Stimulated activated memory B cell treated with anti-CD40 and anti-IgM and Interleukin-4, amounts not matched to agents 10 μg/mL and 1 μg/mL and 100 μg/mL, for 72 hours (primary cell): ENCODE data around the gene PPFIA4.

Source experiments
- ATAC-seq: fragments of 150-1000 bp; cut with Tn5 transposase; 2 replicates; pipeline ENCODE4 v1.10.0; 2021
- H3K27ac Mint-ChIP-seq: one replicate; pipeline ENCODE4 v1.8.0; 2022; ENCODE audit warnings: mild to moderate bottlenecking, mixed read lengths
- H3K27me3 Mint-ChIP-seq: one replicate; pipeline ENCODE4 v1.8.0; 2022; ENCODE audit warnings: mixed read lengths
- H3K36me3 Mint-ChIP-seq: one replicate; pipeline ENCODE4 v1.8.0; 2022; ENCODE audit warnings: mixed read lengths
- H3K4me1 Mint-ChIP-seq: one replicate; pipeline ENCODE4 v1.8.0; 2022; ENCODE audit warnings: mixed read lengths
- H3K4me3 Mint-ChIP-seq: one replicate; pipeline ENCODE4 v1.8.0; 2022; ENCODE audit warnings: mild to moderate bottlenecking, moderate library complexity, mixed read lengths
- H3K9me3 Mint-ChIP-seq: one replicate; pipeline ENCODE4 v1.8.0; 2022; ENCODE audit warnings: mixed read lengths

PPFIA4 gene

DNA sequence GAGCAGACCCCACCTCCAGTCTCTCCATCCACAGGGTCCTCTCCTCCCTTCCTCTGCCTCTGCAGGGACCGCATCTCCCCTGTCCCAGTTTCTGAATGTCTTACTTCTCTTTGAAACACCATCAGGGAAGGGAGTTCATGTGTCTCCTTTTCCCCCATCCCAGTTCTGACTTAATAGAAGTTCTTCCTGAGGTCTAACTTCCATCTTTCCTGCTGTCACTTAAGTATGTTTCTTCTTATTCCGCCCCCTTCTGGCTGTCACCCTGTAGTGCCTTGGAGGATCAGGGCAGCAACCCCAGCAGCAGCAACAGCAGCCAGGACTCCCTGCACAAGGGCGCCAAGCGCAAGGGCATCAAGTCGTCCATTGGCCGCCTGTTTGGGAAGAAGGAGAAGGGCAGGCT is 30.2 kb downstream of the PPFIA4 start:
- no peaks in the 10 kb centered on the region for H3K36me3 Mint-ChIP-seq
- H3K9me3 Mint-ChIP-seq, result no peaks in the 10 kb centered on the region
- H3K4me1 Mint-ChIP-seq, result no peaks in the 10 kb centered on the region
- ATAC-seq, result no peak
- no peak overlapping the region for H3K27ac Mint-ChIP-seq
- H3K4me3 Mint-ChIP-seq, result no peak overlapping the region
- H3K27me3 Mint-ChIP-seq, result peaks cover 60% of the 10 kb centered on the region

DNA sequence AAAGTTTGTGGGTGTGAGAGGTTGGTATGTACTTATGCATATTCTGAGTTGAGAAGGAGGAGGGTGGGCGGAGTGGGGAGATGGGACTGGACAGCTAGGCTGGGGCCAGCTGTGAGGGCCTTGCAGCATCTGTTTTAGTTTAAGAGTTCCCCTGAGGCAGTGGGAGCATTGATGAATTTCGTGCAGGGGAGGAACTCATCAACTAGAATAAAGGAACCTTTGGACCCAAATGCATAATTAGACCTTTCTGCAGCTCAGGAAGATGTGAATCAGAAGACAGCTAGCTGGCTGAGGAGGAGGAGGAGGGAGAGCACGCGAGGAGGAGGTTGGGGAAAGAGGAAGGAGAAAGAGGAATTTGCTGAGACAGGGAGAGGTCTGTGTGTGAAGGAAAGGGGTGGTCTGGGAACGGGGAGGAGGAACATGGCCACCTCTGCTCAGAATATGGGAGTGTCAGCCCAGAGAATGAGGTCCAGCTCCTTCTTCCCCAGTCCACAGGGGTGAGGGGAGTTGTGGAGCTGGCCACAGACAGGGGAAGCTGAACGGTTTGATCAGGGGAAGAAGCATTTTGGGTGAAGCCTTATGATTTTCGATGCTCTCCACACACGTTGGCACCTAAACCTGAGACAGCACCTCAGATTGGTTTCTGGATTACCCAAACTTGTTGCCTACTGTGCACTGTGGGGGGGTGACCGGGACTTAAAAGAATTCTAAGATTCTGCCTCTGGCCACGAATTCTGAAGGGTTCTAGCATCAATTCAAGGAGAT is 31.8 kb downstream of the PPFIA4 start:
- H3K36me3 Mint-ChIP-seq, result no peaks in the 10 kb centered on the region
- no peaks in the 10 kb centered on the region for H3K9me3 Mint-ChIP-seq
- no peak overlapping the region for H3K27ac Mint-ChIP-seq
- no peak for ATAC-seq
- no peak overlapping the region for H3K4me3 Mint-ChIP-seq
- peaks cover 54% of the 10 kb centered on the region for H3K27me3 Mint-ChIP-seq
- no peaks in the 10 kb centered on the region for H3K4me1 Mint-ChIP-seq

DNA sequence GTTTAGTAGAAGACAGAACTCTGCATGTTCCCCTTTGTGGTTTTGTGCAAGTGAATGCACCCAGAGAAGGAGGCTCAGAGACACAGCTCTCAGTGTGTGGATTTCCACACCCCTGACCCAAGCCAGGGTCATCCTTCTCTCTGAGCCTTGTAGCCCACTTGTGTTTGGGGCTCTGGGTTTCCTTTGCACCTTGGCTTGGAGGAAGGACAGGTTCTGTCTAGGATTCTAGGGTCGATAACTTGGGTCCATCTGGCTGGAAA is 32.3 kb downstream of the PPFIA4 start:
- no peak overlapping the region for H3K27ac Mint-ChIP-seq
- H3K4me3 Mint-ChIP-seq, result no peak overlapping the region
- H3K36me3 Mint-ChIP-seq, result no peaks in the 10 kb centered on the region
- no peaks in the 10 kb centered on the region for H3K9me3 Mint-ChIP-seq
- H3K27me3 Mint-ChIP-seq, result peaks cover 54% of the 10 kb centered on the region
- ATAC-seq, result no peak
- H3K4me1 Mint-ChIP-seq, result no peaks in the 10 kb centered on the region

DNA sequence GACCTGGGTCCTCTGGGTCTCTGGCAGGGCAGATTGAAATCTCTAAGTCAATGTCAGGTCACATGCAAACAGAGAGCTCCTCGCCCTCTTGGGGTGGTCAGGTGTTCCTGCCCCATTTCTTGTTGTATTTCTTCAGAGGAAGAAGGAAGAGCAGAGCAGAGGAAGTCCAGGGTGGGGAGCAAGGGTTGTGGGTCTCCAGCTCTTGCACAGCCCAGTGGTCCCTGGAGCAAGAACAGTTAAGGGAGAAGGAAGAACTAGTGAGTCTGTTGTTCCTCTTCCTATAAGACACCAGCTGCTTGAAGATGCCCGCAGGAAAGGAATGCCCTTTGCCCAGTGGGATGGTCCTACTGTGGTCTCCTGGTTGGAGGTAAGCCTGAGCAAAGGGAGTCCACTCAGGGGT is 33.2 kb downstream of the PPFIA4 start:
- Mint-ChIP-seq H3K27me3 (peaks cover 54% of the 10 kb centered on the region), H3K4me3 (no peak overlapping the region), H3K27ac (no peak overlapping the region)

DNA sequence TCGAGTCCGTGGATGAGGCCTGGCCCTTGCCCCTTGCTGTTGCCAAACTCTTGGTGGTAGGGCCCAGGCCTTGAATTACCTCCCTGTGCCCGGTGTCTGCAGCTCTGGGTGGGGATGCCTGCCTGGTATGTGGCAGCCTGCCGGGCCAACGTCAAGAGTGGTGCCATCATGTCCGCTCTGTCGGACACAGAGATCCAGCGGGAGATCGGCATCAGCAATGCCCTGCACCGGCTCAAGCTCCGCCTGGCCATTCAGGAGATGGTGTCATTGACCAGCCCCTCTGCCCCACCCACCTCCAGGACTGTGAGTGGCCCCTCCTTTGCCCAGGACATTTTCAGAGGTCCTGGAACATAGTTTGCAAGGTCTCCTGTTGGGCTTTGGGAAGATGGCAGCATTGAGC is 33.8 kb downstream of the PPFIA4 start:
- H3K4me3 Mint-ChIP-seq, result no peak overlapping the region
- ATAC-seq, result no peak
- no peaks in the 10 kb centered on the region for H3K9me3 Mint-ChIP-seq
- no peak overlapping the region for H3K27ac Mint-ChIP-seq
- peaks cover 54% of the 10 kb centered on the region for H3K27me3 Mint-ChIP-seq
- no peaks in the 10 kb centered on the region for H3K4me1 Mint-ChIP-seq
- H3K36me3 Mint-ChIP-seq, result no peaks in the 10 kb centered on the region

More for the DNA sequence above, 33.2 kb downstream of the PPFIA4 start:
- H3K36me3 Mint-ChIP-seq, result no peaks in the 10 kb centered on the region
- ATAC-seq, result no peak
- no peaks in the 10 kb centered on the region for H3K9me3 Mint-ChIP-seq
- no peaks in the 10 kb centered on the region for H3K4me1 Mint-ChIP-seq

DNA sequence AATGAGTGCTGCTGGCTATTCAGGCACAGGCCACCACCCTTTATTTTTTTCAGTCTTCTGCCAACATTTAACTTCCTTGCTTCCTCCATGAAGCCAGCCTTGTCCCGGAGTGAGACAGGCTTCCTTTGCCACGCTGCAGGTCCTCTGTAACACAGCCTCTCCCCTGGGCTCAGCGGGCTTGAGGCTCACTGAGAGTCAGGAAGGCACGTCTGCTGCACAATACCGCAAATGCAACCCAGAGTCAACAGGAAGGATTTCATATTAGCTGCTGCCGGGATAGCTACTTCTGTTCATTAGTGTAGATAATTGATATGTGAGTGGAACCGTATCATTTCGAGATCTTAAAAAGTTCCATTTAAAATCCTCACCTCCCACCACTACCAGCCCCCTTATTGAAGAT is 37.0 kb downstream of the PPFIA4 start:
- Mint-ChIP-seq H3K9me3 (no peaks in the 10 kb centered on the region), H3K36me3 (no peaks in the 10 kb centered on the region), H3K4me3 (no peak overlapping the region), H3K27me3 (peaks cover 37% of the 10 kb centered on the region), H3K4me1 (no peaks in the 10 kb centered on the region), H3K27ac (no peak overlapping the region)
- no peak for ATAC-seq

DNA sequence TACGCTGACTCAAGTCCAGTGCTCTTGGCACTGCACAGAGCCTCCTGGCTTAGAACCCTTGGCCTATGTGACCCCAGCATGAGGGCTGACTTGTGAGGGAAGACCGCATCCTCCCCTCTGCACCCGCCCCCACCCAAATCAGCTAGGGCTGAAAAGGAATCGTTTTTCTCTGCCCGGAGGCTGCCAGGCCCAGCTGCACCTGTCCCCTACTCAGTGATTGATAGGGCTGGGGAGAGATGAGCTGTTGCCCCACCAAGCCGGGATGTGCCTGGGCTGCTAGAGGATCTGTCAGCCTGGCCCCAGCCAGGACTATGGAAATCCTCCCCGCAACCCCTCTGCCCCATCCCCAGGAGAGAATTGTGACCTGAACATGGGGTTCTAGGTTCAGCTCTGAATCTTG is 38.9 kb downstream of the PPFIA4 start:
- ATAC-seq, result no peak
- no peaks in the 10 kb centered on the region for H3K36me3 Mint-ChIP-seq
- no peaks in the 10 kb centered on the region for H3K9me3 Mint-ChIP-seq

DNA sequence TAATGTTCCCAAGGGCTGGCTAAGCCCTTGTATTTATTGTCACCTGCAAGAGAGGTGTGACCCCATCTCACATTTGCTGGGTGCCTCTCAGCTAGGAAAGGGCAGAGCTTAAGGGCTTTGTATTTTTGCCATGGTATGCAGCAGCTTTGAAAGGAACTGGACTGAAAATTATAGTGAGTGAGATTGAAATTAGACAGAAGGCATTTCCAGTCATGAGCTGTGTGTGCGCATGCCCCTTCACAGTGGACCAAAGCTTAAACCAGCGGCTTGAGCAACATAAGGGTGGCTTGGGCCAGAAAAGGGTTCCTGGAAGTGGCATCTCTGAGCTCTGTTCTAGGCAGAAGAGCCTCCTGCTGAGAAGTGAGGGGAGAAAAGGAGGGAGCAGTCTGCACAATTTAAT is 39.7 kb downstream of the PPFIA4 start:
- H3K27me3 Mint-ChIP-seq, result peaks cover 26% of the 10 kb centered on the region
- H3K36me3 Mint-ChIP-seq, result no peaks in the 10 kb centered on the region
- no peaks in the 10 kb centered on the region for H3K9me3 Mint-ChIP-seq
- no peak for ATAC-seq
- no peak overlapping the region for H3K4me3 Mint-ChIP-seq
- H3K4me1 Mint-ChIP-seq, result peaks cover 11% of the 10 kb centered on the region
- H3K27ac Mint-ChIP-seq, result no peak overlapping the region

More for the DNA sequence above, 38.9 kb downstream of the PPFIA4 start:
- Mint-ChIP-seq H3K27ac (no peak overlapping the region), H3K4me1 (peaks cover 11% of the 10 kb centered on the region), H3K4me3 (no peak overlapping the region), H3K27me3 (peaks cover 34% of the 10 kb centered on the region)

DNA sequence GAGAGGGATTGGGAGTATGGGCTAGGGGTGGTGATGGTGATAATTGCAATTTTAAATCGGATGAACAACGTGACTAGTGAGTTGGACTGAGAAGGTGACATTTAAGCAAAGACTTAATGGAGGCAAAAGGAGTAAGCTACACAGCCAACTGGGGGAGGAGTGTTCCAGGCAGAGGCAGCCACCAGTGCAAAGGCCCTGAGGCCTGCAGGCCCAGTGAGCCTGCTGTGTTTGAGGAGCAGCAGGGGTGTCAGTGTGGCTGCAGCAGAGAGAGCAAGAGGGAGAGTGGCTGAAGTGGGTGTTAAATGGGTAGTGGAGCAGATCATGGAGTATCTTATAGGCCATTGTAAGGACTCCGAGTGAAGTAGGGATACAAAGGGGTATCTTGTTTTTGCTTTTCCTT is 40.7 kb downstream of the PPFIA4 start:
- Mint-ChIP-seq H3K36me3 (no peaks in the 10 kb centered on the region), H3K9me3 (no peaks in the 10 kb centered on the region), H3K4me1 (peaks cover 11% of the 10 kb centered on the region), H3K27me3 (peaks cover 19% of the 10 kb centered on the region), H3K27ac (no peak overlapping the region), H3K4me3 (no peak overlapping the region)
- ATAC-seq, result no peak

DNA sequence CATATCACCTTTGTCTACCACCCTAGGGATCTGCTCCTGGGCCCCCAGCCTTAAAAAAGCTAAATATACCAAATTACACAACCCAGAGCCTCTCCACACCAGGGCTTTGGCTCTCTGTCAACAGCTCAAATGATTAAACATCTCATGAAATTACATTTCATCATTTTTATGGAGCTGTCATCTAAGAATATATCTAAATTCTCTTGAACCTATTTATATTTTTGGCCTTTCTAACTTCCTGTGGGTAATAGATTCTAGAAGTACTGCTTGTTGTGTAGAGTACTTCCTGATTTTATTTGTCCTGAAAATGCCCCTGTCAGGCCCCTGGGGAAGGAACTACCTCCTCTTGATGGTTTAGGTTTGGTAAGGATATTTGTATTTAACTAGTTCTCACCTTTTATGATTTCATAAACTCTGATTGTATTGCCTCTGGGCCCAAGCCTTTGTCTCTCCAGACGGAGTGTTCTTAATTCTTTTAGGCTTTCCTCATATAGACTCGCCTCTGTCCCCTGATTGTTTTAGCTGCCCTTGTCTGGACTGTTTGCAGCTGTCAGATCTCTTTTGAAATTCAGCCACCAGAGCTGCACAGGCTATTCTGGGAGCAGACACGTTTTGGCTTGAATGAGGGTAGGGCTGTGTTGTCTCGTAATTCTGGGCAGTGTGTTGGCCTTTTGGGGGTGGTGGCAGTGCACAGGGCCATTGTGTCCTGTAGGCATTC is 42.9 kb downstream of the PPFIA4 start:
- ATAC-seq, result no peak
- no peak overlapping the region for H3K4me3 Mint-ChIP-seq
- peaks cover 11% of the 10 kb centered on the region for H3K4me1 Mint-ChIP-seq
- no peaks in the 10 kb centered on the region for H3K9me3 Mint-ChIP-seq
- H3K27ac Mint-ChIP-seq, result peak overlapping the region; percentile 53
- H3K27me3 Mint-ChIP-seq, result peaks cover 35% of the 10 kb centered on the region
- no peaks in the 10 kb centered on the region for H3K36me3 Mint-ChIP-seq

DNA sequence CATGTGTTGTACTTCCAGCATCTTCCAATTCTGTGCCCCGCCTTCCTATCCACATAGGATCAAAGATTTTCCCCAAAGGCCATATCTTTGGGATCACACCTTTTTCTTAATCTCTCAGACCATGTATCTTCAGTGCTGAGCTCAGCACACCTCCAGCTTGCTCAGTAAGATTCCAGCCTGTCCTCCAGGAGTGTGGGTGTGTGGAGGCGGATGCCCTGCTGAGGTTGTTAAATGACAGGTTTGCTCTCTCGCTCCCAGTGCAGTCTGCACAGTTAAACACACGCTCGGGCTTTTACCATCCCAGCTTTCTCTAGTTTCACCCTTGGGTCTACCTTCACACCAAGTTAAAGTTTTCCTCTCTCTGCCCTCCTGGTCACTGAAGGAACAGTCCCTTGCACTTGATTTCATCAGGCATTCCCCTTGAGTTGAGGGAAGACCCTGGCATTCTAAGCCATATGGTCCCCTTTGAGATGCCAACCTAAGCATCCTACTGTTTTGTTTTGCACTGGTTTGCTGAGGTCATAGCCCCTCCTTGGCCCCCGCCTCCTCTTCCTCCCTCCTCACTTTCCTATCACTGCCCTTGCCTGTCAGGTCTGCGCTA is 45.8 kb downstream of the PPFIA4 start:
- Mint-ChIP-seq H3K27ac (no peak overlapping the region), H3K27me3 (peaks cover 54% of the 10 kb centered on the region), H3K4me1 (peaks cover 18% of the 10 kb centered on the region), H3K4me3 (no peak overlapping the region), H3K36me3 (no peaks in the 10 kb centered on the region), H3K9me3 (no peaks in the 10 kb centered on the region)
- no peak for ATAC-seq

DNA sequence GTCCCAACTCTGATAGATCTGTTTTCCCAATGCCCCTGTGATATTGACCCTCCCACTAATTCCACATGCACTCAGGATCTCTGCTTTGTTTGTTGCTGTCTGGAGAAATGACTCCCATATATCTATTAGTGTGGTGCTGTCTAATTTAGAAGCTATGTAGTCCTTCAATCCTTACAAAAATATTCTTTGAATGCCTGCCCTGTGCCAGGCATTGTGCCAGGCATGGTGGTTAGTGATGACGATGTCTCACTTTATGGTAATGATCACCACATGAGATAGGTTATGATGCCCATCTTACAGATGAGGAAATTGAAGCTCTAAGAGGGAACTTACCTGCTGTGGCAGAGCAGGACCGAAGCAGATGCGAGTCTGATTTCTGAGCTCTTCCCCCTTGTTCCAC is 46.6 kb downstream of the PPFIA4 start:
- Mint-ChIP-seq H3K27ac (no peak overlapping the region), H3K36me3 (no peaks in the 10 kb centered on the region), H3K27me3 (peaks cover 57% of the 10 kb centered on the region), H3K4me1 (peaks cover 18% of the 10 kb centered on the region), H3K9me3 (no peaks in the 10 kb centered on the region), H3K4me3 (no peak overlapping the region)
- no peak for ATAC-seq

DNA sequence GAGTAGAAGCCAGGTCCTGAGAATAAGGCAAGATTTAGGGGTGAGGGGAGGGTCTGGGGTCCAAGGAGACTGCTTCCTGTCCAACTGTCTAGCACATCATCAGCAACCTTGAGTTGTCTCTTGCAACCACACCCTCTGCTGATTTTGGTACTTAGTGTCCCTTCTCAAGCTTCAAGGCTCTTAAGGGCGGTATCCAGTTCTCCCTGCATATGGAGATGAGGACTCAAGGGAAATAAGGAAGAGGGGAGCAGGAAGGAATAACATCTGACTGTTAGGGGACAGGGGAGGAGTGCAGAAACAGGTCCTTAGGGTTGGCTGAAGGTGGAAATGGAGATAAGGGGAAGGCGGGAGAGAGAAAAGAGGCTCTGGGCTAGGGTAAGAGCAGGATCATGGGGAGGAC is 47.2 kb downstream of the PPFIA4 start:
- Mint-ChIP-seq H3K27me3 (peaks cover 61% of the 10 kb centered on the region), H3K9me3 (no peaks in the 10 kb centered on the region), H3K27ac (no peak overlapping the region), H3K4me3 (no peak overlapping the region), H3K4me1 (peaks cover 18% of the 10 kb centered on the region), H3K36me3 (no peaks in the 10 kb centered on the region)
- no peak for ATAC-seq

DNA sequence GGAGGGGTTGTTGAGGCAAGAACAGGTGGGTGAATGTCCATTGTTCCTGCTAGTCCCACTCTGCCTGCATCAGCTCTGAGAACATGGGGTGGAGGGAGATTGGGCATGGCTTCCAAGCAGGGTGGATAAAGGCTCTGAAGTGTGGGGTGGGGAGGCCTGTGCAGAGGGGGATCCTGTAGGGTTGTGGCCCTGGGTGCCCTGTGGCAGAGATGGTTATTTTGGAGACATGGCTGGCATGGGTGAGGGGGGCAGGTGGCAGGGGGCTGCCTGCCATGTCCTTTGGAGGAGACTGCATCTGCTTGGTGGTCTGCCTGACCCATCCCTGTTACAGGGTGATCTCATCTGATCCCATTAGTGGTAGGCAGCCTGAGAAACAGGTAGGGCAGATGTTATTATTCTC is 48.3 kb downstream of the PPFIA4 start:
- Mint-ChIP-seq H3K27me3 (peaks cover 71% of the 10 kb centered on the region), H3K27ac (no peak overlapping the region), H3K36me3 (no peaks in the 10 kb centered on the region)

DNA sequence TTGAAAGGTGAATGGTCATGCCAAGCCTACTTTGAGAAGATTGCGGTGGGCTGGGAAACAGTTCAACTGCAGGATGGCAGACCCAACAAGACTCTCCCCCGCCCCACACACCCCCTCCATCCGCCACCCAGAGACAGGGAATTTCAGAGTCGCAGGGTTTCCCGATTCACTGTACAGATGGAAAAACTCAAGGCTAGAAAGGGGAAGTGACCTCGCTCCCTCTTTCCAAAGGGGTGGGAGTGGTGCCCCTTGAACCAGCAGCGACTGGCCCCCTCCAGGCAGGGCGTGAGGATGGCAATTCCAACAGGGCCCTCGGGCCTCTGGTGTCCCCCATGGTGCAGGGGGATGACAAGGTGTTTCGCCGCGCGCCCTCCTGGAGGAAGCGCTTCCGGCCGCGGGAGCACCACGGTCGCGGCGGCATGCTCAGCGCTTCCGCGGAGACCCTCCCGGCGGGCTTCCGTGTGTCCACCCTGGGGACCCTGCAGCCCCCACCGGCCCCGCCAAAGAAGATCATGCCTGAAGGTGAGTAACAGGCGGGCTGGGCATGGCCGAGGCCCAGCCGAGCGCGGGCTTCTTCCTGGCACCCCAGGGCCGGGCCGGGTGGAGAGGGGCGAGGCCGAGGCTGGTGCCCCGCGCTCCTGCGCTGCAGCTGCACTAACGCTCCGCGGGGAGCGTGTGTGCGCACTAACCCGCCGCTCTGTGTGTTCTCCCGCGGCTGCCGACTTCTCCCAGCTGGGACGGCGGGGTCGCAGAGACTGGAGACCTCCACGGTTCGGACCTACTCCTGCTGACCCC is 49.1 kb downstream of the PPFIA4 start:
- Mint-ChIP-seq H3K27ac (no peak overlapping the region), H3K9me3 (no peaks in the 10 kb centered on the region), H3K27me3 (peaks cover 79% of the 10 kb centered on the region), H3K36me3 (no peaks in the 10 kb centered on the region), H3K4me3 (no peak overlapping the region), H3K4me1 (peaks cover 12% of the 10 kb centered on the region)
- ATAC-seq, result peak; percentile 22

More for the DNA sequence above, 48.3 kb downstream of the PPFIA4 start:
- Mint-ChIP-seq H3K4me1 (peaks cover 12% of the 10 kb centered on the region), H3K9me3 (no peaks in the 10 kb centered on the region), H3K4me3 (no peak overlapping the region)
- no peak for ATAC-seq
